IPS-20b (cell line): ENCODE data around the gene PIK3R5.
A peak's percentile ranks its signal among the peaks of the same experiment; 100 is the strongest.

Experiments used
- H3K27ac ChIP-seq: one replicate; pipeline ENCODE4 v1.5.1; 2013; ENCODE audit warnings: low read length
- H3K27me3 ChIP-seq: 2 replicates; pipeline ENCODE4 v1.6.1; 2013; ENCODE audit warnings: mild to moderate bottlenecking, low read length, inconsistent platforms; ENCODE audit not compliant: insufficient read depth
- H3K36me3 ChIP-seq: 2 replicates; pipeline ENCODE4 v1.6.1; 2013; ENCODE audit warnings: low read depth, mild to moderate bottlenecking, inconsistent platforms, low read length, moderate library complexity; ENCODE audit not compliant: insufficient read depth
- H3K4me1 ChIP-seq: 2 replicates; pipeline ENCODE4 v1.6.1; 2013; ENCODE audit warnings: mild to moderate bottlenecking, control low read depth, inconsistent platforms, low read length, moderate library complexity; ENCODE audit not compliant: insufficient read depth
- H3K4me3 ChIP-seq: 2 replicates; pipeline ENCODE4 v1.5.1; 2013; ENCODE audit warnings: mild to moderate bottlenecking, low read length, inconsistent platforms
- H3K9ac ChIP-seq: 2 replicates; pipeline ENCODE4 v1.6.1; 2013; ENCODE audit warnings: low read depth, mild to moderate bottlenecking, inconsistent platforms, low read length, moderate library complexity
- H3K9me3 ChIP-seq: 2 replicates; pipeline ENCODE4 v1.6.1; 2013; ENCODE audit warnings: mild to moderate bottlenecking, low read depth, low read length, inconsistent platforms; ENCODE audit not compliant: insufficient read depth

The PIK3R5 gene

GRCh38 chr17:8839410-8839935 lies 126.0 kb downstream of the PIK3R5 start:
- Histone ChIP-seq H3K36me3 (no peaks in the 10 kb centered on the region), H3K4me3 (no peak overlapping the region), H3K4me1 (no peaks in the 10 kb centered on the region; the same call in 1 of the 2 replicates), H3K9ac (no peak overlapping the region), H3K9me3 (no peaks in the 10 kb centered on the region), H3K27ac (no peak overlapping the region), H3K27me3 (no peaks in the 10 kb centered on the region)

GRCh38 chr17:8838551-8839095 lies 126.9 kb downstream of the PIK3R5 start:
- Histone ChIP-seq H3K27me3 (no peaks in the 10 kb centered on the region), H3K9ac (no peak overlapping the region), H3K4me3 (no peak overlapping the region), H3K36me3 (no peaks in the 10 kb centered on the region), H3K9me3 (no peaks in the 10 kb centered on the region), H3K4me1 (no peaks in the 10 kb centered on the region; the same call in 1 of the 2 replicates), H3K27ac (no peak overlapping the region)

GRCh38 chr17:8837563-8838075 lies 127.9 kb downstream of the PIK3R5 start:
- Histone ChIP-seq H3K4me1 (no peaks in the 10 kb centered on the region; the same call in 1 of the 2 replicates), H3K27me3 (no peaks in the 10 kb centered on the region), H3K4me3 (no peak overlapping the region), H3K27ac (no peak overlapping the region), H3K36me3 (no peaks in the 10 kb centered on the region), H3K9me3 (no peaks in the 10 kb centered on the region), H3K9ac (peak overlapping the region; percentile 24; the same call in 1 of the 2 replicates)

DNA sequence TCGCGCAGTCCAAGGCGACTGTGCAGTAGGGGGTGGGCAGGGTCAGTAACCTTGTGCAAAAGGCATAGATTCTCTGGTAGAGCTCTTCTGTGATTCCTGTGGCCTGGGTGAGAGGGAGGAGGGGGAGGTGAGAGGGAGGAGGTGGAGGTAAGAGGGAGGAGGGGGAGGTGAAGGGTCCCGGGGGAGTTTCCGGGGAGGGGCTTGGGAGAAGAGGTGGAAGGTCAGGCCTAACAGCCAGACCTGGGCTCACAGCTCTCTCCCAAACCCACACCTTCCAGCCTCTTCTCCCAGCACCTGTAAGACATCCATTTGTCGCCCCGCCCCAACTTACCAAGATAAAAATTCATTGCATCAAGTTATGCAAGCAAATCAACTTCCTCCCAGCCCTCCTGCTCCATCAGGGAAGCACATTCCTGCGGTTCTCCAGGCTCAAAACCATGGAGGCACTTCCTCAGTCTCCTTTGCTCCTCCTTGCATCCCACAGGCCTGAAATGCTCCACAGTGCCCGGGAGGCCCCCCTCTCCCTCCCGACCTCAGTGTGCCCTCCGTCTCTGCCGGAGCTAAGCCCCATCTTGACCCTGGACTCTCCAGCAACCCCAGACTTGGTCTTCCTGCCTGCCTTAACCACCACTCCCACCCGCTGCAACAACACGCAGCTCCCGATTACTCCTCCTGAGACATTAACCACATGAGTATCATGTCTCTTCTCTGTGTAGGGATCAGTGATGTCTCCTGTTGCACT lies 128.5 kb downstream of the PIK3R5 start:
- no peaks in the 10 kb centered on the region for H3K27me3 ChIP-seq
- no peaks in the 10 kb centered on the region for H3K36me3 ChIP-seq
- H3K4me1 ChIP-seq, result no peaks in the 10 kb centered on the region; the same call in 1 of the 2 replicates
- H3K9ac ChIP-seq, result peak overlapping the region; percentile 24; the same call in 1 of the 2 replicates
- no peaks in the 10 kb centered on the region for H3K9me3 ChIP-seq
- no peak overlapping the region for H3K4me3 ChIP-seq
- H3K27ac ChIP-seq, result no peak overlapping the region

DNA sequence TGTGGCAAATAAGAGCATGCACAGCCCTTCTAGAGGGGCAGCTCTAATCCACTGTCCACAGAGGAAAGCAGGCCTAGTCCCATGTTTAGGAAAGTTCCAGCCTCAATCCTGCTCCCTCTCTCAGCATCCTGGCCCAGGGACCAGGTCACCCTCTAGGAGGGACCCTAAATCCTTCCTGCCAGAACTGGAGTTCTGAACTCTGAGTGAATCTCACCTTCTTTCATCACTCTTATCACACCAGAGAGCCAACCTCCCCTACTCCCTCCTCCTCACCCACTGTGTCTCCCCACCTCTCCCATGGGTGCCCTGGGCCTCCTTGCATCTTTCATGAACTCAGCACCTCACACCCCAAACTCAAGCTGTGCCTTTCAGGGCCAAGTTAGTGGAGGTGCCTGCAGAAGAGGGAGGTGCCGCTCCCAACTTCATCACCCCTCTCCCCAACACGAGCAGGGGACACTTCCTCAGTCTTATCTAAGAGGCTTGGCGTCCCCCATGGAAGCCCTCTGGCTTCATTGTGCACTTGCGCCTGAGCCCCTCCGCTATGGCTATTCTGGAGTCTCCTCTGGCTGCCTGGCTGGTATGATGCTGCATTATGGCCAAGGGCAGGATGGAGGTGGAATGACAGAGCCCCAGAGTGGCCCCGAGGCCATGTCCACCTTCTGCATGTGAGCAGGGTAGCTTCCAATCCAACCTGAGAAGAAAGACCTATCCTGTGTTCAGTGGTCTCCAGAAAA lies 129.7 kb downstream of the PIK3R5 start:
- Histone ChIP-seq H3K4me1 (no peaks in the 10 kb centered on the region; the same call in 1 of the 2 replicates), H3K4me3 (no peak overlapping the region), H3K27me3 (no peaks in the 10 kb centered on the region), H3K27ac (no peak overlapping the region), H3K9me3 (no peaks in the 10 kb centered on the region), H3K9ac (no peak overlapping the region), H3K36me3 (no peaks in the 10 kb centered on the region)

DNA sequence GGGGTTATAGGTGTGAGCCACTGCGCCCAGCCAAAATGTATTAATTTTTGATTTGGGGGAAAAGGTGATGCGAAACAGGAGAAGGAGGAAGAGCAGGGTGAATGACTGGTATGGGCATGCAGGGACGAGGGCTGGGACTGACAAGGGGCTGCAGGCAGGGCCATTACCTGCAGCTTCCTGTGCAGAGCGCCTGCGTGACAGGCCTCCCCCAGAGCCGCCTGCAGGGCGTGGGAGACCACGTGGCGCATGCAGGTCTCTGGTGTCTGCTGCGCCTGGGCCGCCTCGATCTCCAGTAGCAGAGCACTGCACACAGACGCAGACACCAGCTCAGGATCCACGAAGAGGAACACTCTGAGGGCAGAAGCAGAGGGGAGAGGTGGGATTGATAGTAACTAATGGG lies 130.4 kb downstream of the PIK3R5 start:
- Histone ChIP-seq H3K27ac (no peak overlapping the region), H3K9me3 (no peaks in the 10 kb centered on the region), H3K4me3 (no peak overlapping the region), H3K27me3 (no peaks in the 10 kb centered on the region), H3K9ac (no peak overlapping the region), H3K36me3 (no peaks in the 10 kb centered on the region), H3K4me1 (no peaks in the 10 kb centered on the region; the same call in 1 of the 2 replicates)

GRCh38 chr17:8832711-8833352 lies 132.7 kb downstream of the PIK3R5 start:
- no peaks in the 10 kb centered on the region for H3K27me3 ChIP-seq
- no peaks in the 10 kb centered on the region for H3K36me3 ChIP-seq
- H3K9ac ChIP-seq, result no peak overlapping the region
- H3K4me1 ChIP-seq, result no peaks in the 10 kb centered on the region; the same call in 1 of the 2 replicates
- no peaks in the 10 kb centered on the region for H3K9me3 ChIP-seq
- H3K27ac ChIP-seq, result no peak overlapping the region
- H3K4me3 ChIP-seq, result no peak overlapping the region

DNA sequence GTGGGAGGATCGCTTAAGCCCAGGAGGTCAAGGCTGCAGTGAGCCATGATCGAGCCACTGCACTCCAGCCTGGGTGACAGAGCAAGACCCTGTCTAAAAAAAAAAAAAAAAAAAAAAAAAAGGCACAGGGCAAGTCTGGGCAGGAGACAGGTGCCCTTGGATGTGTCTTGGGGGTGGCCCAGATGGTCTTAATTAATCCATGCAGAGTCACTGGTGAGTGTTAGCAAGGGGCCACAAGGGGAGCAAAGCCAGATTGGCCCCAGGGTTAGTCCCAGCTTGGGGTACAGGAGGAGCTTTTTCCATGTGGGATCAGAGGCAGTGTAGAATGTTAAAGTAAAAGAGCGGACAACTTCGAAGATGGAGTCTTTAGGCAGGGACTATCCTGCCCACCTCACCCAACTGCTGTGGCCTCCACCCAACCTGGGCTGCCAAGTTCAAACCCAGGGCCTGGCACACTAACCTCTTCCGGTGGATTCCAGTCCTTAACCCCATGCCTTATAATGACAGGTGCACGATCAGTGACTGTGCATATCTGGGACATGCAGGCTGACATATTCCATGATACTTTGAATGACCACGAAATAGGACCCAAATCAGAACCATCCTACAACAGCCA lies 134.2 kb downstream of the PIK3R5 start:
- H3K4me1 ChIP-seq, result no peaks in the 10 kb centered on the region
- no peak overlapping the region for H3K27ac ChIP-seq
- no peak overlapping the region for H3K4me3 ChIP-seq
- no peaks in the 10 kb centered on the region for H3K9me3 ChIP-seq
- no peaks in the 10 kb centered on the region for H3K27me3 ChIP-seq
- H3K36me3 ChIP-seq, result no peaks in the 10 kb centered on the region
- H3K9ac ChIP-seq, result no peak overlapping the region

DNA sequence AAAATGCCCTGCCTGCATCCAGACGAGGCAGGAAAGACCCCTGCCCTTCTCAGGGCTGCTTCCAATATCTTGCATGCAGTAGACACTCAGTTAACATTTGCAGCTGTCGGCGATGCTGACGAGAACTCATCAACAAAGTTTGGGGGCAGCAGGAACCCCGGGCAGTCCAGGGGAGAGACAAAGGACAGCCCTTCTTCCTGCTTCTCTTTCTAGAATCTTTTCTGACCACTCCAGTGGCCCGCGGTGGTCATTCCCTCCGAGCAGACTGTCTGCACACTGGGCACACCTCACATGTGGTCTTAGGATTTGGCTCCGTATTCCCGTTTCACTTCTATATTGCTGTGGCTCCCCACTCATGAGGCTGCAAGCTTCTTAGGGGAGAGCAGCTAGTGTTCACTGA lies 135.4 kb downstream of the PIK3R5 start:
- no peak overlapping the region for H3K27ac ChIP-seq
- H3K27me3 ChIP-seq, result no peaks in the 10 kb centered on the region
- no peaks in the 10 kb centered on the region for H3K4me1 ChIP-seq
- no peaks in the 10 kb centered on the region for H3K36me3 ChIP-seq
- H3K9ac ChIP-seq, result no peak overlapping the region
- H3K4me3 ChIP-seq, result no peak overlapping the region
- no peaks in the 10 kb centered on the region for H3K9me3 ChIP-seq

DNA sequence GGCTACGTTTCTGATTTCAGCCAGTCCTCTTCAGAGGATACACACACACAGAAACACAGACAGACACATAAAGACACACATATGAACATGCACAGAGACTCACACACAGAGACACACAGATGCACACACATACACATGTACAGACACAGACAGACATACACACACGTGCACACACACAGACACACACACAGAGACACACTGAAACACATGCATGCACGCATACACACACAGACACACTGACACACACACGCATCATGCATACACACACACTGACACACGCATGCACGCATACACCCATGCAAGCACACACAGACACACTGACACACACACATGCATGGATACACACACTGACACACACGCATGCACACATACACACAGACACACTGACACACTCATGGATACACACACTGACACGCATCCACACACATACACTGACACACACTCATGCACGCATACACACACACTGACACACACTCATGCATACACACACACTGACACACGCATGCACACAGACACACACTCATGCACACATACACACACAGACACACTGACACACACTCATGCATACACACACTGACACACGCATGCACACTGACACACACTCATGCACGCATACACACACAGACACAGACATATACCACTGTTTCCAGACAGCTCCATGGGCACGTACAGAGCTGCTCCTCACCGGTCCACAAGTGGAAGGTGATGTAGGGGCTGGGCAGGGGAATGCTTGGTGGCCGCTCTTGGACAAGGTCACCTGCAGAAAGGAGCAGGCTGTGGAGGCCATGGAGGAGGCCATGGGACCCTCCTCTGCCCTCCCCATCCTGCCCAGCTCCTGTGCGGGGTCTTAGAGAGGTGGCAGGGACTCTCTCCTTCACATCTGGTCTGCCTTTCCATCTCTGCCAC lies 136.2 kb downstream of the PIK3R5 start:
- H3K36me3 ChIP-seq, result no peaks in the 10 kb centered on the region
- no peak overlapping the region for H3K9ac ChIP-seq
- no peaks in the 10 kb centered on the region for H3K27me3 ChIP-seq
- no peaks in the 10 kb centered on the region for H3K4me1 ChIP-seq
- H3K4me3 ChIP-seq, result no peak overlapping the region
- H3K9me3 ChIP-seq, result peaks cover 5% of the 10 kb centered on the region
- no peak overlapping the region for H3K27ac ChIP-seq
